Measurements from ENCODE around the gene SEPTIN1.

GRCh38 chr16:30372725-30373124 is 9.6 kb downstream of the SEPTIN1 start:
- no peak for TF ChIP-seq CTCF (IDR thresholded peaks at IDR 0.05; ENCODE audit: low read depth, low read length)
- no peak for TF ChIP-seq POLR2A (IDR thresholded peaks at IDR 0.05; ENCODE audit: extremely low read depth, insufficient read length)
- no peak for TF ChIP-seq MAX (IDR thresholded peaks at IDR 0.05; ENCODE audit: low read depth, low read length)
- no peak for TF ChIP-seq MYC (IDR thresholded peaks at IDR 0.05; ENCODE audit: low read depth, low read length)
